HG03175 (cell line): Measurements from ENCODE around the gene NFAM1.

ENCODE experiments used
- ATAC-seq: cut with Tn5 transposase; IDR thresholded peaks from one replicate; pipeline ENCODE4 v1.9.1; 2021; ENCODE audit warnings: mild to moderate bottlenecking, moderate library complexity; ENCODE audit not compliant: unreplicated experiment

The NFAM1 gene

GRCh38 chr22:42384506-42384905 lies 47.7 kb downstream of the NFAM1 start:
- no peak for ATAC-seq

GRCh38 chr22:42383851-42384417 lies 48.3 kb downstream of the NFAM1 start:
- no peak for ATAC-seq

- ATAC-seq = no peak
These were observed 48.9 kb downstream of the NFAM1 start for GRCh38 chr22:42383287-42383686.

GRCh38 chr22:42380769-42381551 lies 51.2 kb downstream of the NFAM1 start:
- ATAC-seq = no peak

- no peak for ATAC-seq
These were observed 52.2 kb downstream of the NFAM1 start for GRCh38 chr22:42379966-42380537.

- no peak for ATAC-seq
These were observed 55.3 kb downstream of the NFAM1 start for GRCh38 chr22:42376711-42377554.

GRCh38 chr22:42375982-42376381 lies 56.2 kb downstream of the NFAM1 start:
- no peak for ATAC-seq

GRCh38 chr22:42372976-42373375 lies 59.2 kb downstream of the NFAM1 start:
- no peak for ATAC-seq

GRCh38 chr22:42371501-42371900 lies 60.7 kb downstream of the NFAM1 start:
- ATAC-seq = no peak

- ATAC-seq = no peak
These were observed 61.1 kb downstream of the NFAM1 start for GRCh38 chr22:42371099-42371498.

- peak; percentile 92 for ATAC-seq
These were observed 62.8 kb downstream of the NFAM1 start for GRCh38 chr22:42369250-42370041.

GRCh38 chr22:42368379-42369249 lies 63.6 kb downstream of the NFAM1 start:
- ATAC-seq = peak; percentile 18

GRCh38 chr22:42367980-42368378 lies 64.2 kb downstream of the NFAM1 start:
- no peak for ATAC-seq

GRCh38 chr22:42366806-42367581 lies 65.2 kb downstream of the NFAM1 start:
- ATAC-seq = no peak

GRCh38 chr22:42365942-42366695 lies 66.1 kb downstream of the NFAM1 start:
- no peak for ATAC-seq

GRCh38 chr22:42365111-42365865 lies 66.9 kb downstream of the NFAM1 start:
- ATAC-seq = no peak

GRCh38 chr22:42364604-42365110 lies 67.5 kb downstream of the NFAM1 start:
- no peak for ATAC-seq
